HG02885 (cell line): ENCODE data around the gene NMNAT2.

Experiments
- ATAC-seq: cut with Tn5 transposase; IDR thresholded peaks from one replicate; pipeline ENCODE4 v1.9.1; 2021; ENCODE audit warnings: mild to moderate bottlenecking; ENCODE audit not compliant: unreplicated experiment, poor library complexity

NMNAT2 gene

GRCh38 chr1:183226361-183226760 lies 191.8 kb downstream of the NMNAT2 start:
- no peak for ATAC-seq

- ATAC-seq = no peak
These were observed 194.7 kb downstream of the NMNAT2 start for GRCh38 chr1:183223467-183223866.

GRCh38 chr1:183222909-183223308 lies 195.3 kb downstream of the NMNAT2 start:
- ATAC-seq = no peak

- ATAC-seq = no peak
These were observed 198.6 kb downstream of the NMNAT2 start for GRCh38 chr1:183219616-183220009.

GRCh38 chr1:183218971-183219615 lies 199.1 kb downstream of the NMNAT2 start:
- no peak for ATAC-seq

GRCh38 chr1:183218027-183218618 lies 200.1 kb downstream of the NMNAT2 start:
- ATAC-seq = no peak

GRCh38 chr1:183215936-183216335 lies 202.2 kb downstream of the NMNAT2 start:
- no peak for ATAC-seq

- ATAC-seq = no peak
These were observed 203.0 kb downstream of the NMNAT2 start for GRCh38 chr1:183215076-183215720.

- ATAC-seq = no peak
These were observed 203.9 kb downstream of the NMNAT2 start for GRCh38 chr1:183214021-183214970.

- no peak for ATAC-seq
These were observed 205.3 kb downstream of the NMNAT2 start for GRCh38 chr1:183212870-183213269.

GRCh38 chr1:183210681-183211080 lies 207.5 kb downstream of the NMNAT2 start:
- ATAC-seq = no peak

GRCh38 chr1:183209533-183210158 lies 208.5 kb downstream of the NMNAT2 start:
- no peak for ATAC-seq

GRCh38 chr1:183206538-183207122 lies 211.6 kb downstream of the NMNAT2 start:
- no peak for ATAC-seq

- no peak for ATAC-seq
These were observed 212.9 kb downstream of the NMNAT2 start for GRCh38 chr1:183205196-183205781.

GRCh38 chr1:183203094-183203493 lies 215.1 kb downstream of the NMNAT2 start:
- ATAC-seq = no peak

- no peak for ATAC-seq
These were observed 217.7 kb downstream of the NMNAT2 start for GRCh38 chr1:183200451-183200850.

GRCh38 chr1:183199304-183199703 lies 218.9 kb downstream of the NMNAT2 start:
- ATAC-seq = no peak

- no peak for ATAC-seq
These were observed 219.7 kb downstream of the NMNAT2 start for GRCh38 chr1:183198463-183198862.
